ENCODE results near the gene ARID5B. TPM values are rescaled to one million over a fixed set of nuclear protein-coding genes. Genes with fewer than 3 reads are reported as not detected.

The ARID5B gene
- total RNA-seq, 1 experiment from 2014 or later = 2.3 TPM

- ATAC-seq = no peak
- ChIA-PET POLR2A (no interaction called here), CTCF (interaction anchor here (1.3 to 1.5 kb wide), 4 partner anchors 65 to 364 kb away, joined by 3 to 4 read pairs (median 4); no protein-coding TSS in a partner anchor)
- Mint-ChIP-seq H3K27me3 (ENCODE audit: low read depth) (peaks cover 51% of the 10 kb centered on the region), H3K36me3 (no peaks in the 10 kb centered on the region), H3K4me1 (peaks cover 43% of the 10 kb centered on the region), H3K27ac (no peak overlapping the region), H3K4me3 (peak overlapping the region; percentile 93), H3K9me3 (no peaks in the 10 kb centered on the region)
- peak; percentile 27 for DNase-seq (ENCODE audit: low spot score)
- no peak for TF ChIP-seq E2F1 (CRISPR knock-in tag; IDR thresholded peaks at IDR 0.05)
- no peak for TF ChIP-seq SMAD4 (CRISPR knock-in tag; IDR thresholded peaks at IDR 0.05)
- TF ChIP-seq ZNF263 (CRISPR knock-in tag; IDR thresholded peaks at IDR 0.05; ENCODE audit: low read depth) = no peak
- no peak for TF ChIP-seq NFYB (CRISPR knock-in tag; conservative IDR thresholded peaks at IDR 0.05; ENCODE audit: low read depth)
- no peak for TF ChIP-seq ZNF416 (CRISPR knock-in tag; IDR thresholded peaks at IDR 0.05)
These were observed 1.3 kb upstream of the ARID5B start for GRCh38 chr10:61899997-61900828.

GRCh38 chr10:61901829-61902444 is 438 bp downstream of the ARID5B start:
- DNase-seq (ENCODE audit: low spot score) (no peak), ATAC-seq (no peak)
- H3K9me3 Mint-ChIP-seq = no peaks in the 10 kb centered on the region
- H3K27ac Mint-ChIP-seq = no peak overlapping the region; the same call in 1 of the 2 replicates
- H3K27me3 Mint-ChIP-seq (ENCODE audit: low read depth) = peaks cover 48% of the 10 kb centered on the region
- TF ChIP-seq FOXP1 (CRISPR knock-in tag; IDR thresholded peaks at IDR 0.05; ENCODE audit: borderline replicate concordance) (no peak), USF2 (CRISPR knock-in tag; IDR thresholded peaks at IDR 0.05) (no peak), ZNF317 (CRISPR knock-in tag; IDR thresholded peaks at IDR 0.05; ENCODE audit: borderline replicate concordance, low read depth) (no peak), ZSCAN18 (CRISPR knock-in tag; IDR thresholded peaks at IDR 0.05) (no peak)
- CTCF ChIA-PET = interaction anchor here (0.6 to 1.1 kb wide), 6 partner anchors 119 to 528 kb away, joined by 3 to 4 read pairs (median 3); no protein-coding TSS in a partner anchor
- H3K4me3 Mint-ChIP-seq = peak overlapping the region; percentile 93
- H3K36me3 Mint-ChIP-seq = no peaks in the 10 kb centered on the region
- POLR2A ChIA-PET = interaction anchor here (0.6 to 0.7 kb wide), 2 partner anchors 60 to 595 kb away, joined by 3 to 6 read pairs; no protein-coding TSS in a partner anchor
- peaks cover 40% of the 10 kb centered on the region for H3K4me1 Mint-ChIP-seq

GRCh38 chr10:61902445-61903220 is 1.1 kb downstream of the ARID5B start:
- Mint-ChIP-seq H3K27me3 (ENCODE audit: low read depth) (peaks cover 41% of the 10 kb centered on the region), H3K4me3 (peak overlapping the region; percentile 93), H3K4me1 (peaks cover 36% of the 10 kb centered on the region), H3K27ac (no peak overlapping the region), H3K36me3 (no peaks in the 10 kb centered on the region), H3K9me3 (no peaks in the 10 kb centered on the region)
- CTCF ChIA-PET = interaction anchor here (0.6 to 1.1 kb wide), 6 partner anchors 118 to 527 kb away, joined by 3 to 4 read pairs (median 3); no protein-coding TSS in a partner anchor
- peak; percentile 18; the same call in 1 of the 2 replicates for ATAC-seq
- DNase-seq (ENCODE audit: low spot score) = no peak
- POLR2A ChIA-PET = interaction anchor here (0.7 kb wide), 1 partner anchor 59 kb away, joined by 3 read pairs; no protein-coding TSS in a partner anchor
- TF ChIP-seq ATF3 (CRISPR knock-in tag; conservative IDR thresholded peaks at IDR 0.05) (no peak), ZNF281 (CRISPR knock-in tag; IDR thresholded peaks at IDR 0.05) (no peak), FOXP1 (CRISPR knock-in tag; IDR thresholded peaks at IDR 0.05; ENCODE audit: borderline replicate concordance) (no peak), JUN (CRISPR knock-in tag; IDR thresholded peaks at IDR 0.05) (no peak), NFE2L1 (CRISPR knock-in tag; IDR thresholded peaks at IDR 0.05) (no peak), HMGXB4 (CRISPR knock-in tag; IDR thresholded peaks at IDR 0.05) (no peak), GABPB1 (CRISPR knock-in tag; IDR thresholded peaks at IDR 0.05) (no peak), MLX (CRISPR knock-in tag; IDR thresholded peaks at IDR 0.05) (no peak), ETV6 (CRISPR knock-in tag; IDR thresholded peaks at IDR 0.05) (no peak)

Measured in WTC11 (cell line).